SK-N-SH treated with all-trans-retinoic acid at 6 μM for 48 hours (cell line): Measurements from ENCODE around the gene ZFAND3.

Source experiments
- ARNTL ChIP-seq: fragments of 450-650 bp; formaldehyde crosslinking; IDR thresholded peaks from 2 replicates; pipeline ENCODE4 v1.5.0; 2020; ENCODE audit warnings: low read depth, mild to moderate bottlenecking, moderate library complexity, borderline replicate concordance
- GLIS3 ChIP-seq: fragments of 250-450 bp; sonication (Bioruptor Pico); IDR thresholded peaks from 2 replicates; pipeline ENCODE4 v1.5.0; 2020; ENCODE audit warnings: mild to moderate bottlenecking, moderate library complexity
- RARB ChIP-seq: fragments of 250-450 bp; sonication (Bioruptor Pico); IDR thresholded peaks from 2 replicates; pipeline ENCODE4 v1.8.0; 2021; ENCODE audit warnings: mild to moderate bottlenecking, moderate library complexity
- TF ChIP-seq, protein P1 (sequence below): fragments of 250-450 bp; sonication (Bioruptor Pico); IDR thresholded peaks from 2 replicates; pipeline ENCODE4 v1.5.1; 2020; ENCODE audit warnings: low read depth, mild to moderate bottlenecking, moderate library complexity
- TF ChIP-seq, protein P2 (sequence below): fragments of 250-450 bp; sonication (Bioruptor Pico); IDR thresholded peaks from 2 replicates; pipeline ENCODE4 v1.8.0; 2021; ENCODE audit warnings: low read depth, mild to moderate bottlenecking, moderate library complexity, borderline replicate concordance
- TF ChIP-seq, protein P3 (sequence below): fragments of 250-450 bp; sonication (Bioruptor Pico); IDR thresholded peaks from 2 replicates; pipeline ENCODE4 v1.5.0; 2020; ENCODE audit warnings: mild to moderate bottlenecking, moderate library complexity

DNA sequence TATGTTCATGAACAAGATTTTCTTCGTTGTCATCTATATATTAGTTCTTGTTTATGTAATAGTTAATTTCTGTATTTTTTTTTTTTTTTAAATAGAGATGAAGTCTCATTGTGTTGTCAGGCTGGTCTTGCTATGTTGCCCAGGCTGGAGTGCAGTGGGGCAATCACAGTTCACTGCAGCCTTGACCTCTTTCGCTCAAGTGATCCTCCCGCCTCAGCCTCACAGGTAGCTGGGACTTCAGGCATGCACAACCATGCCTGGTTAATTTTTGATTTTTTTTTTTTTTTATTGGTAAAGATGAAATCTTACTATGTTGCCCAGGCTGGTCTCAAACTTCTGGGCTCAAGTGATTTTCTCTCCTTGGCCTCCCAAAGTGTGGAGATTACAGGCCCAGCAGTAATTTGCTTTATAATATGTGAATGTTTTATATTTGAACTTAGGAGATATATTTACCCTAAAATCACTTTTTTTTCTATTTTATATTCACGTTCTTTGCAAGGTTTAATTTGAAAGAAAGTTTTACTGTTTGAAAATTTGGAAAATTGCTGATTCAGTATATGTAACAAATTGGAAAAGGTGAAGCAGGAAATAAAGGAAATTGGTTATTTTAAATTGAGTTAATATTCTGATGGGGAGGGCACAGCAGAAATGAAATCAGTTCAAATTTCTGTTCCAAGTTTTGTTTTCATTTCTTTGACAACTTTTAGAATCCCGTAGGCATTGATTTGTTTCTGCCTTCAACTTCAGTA lies 56.2 kb downstream of the ZFAND3 start:
- TF ChIP-seq RARB (CRISPR knock-in tag): no peak
- TF ChIP-seq, protein P1, sequence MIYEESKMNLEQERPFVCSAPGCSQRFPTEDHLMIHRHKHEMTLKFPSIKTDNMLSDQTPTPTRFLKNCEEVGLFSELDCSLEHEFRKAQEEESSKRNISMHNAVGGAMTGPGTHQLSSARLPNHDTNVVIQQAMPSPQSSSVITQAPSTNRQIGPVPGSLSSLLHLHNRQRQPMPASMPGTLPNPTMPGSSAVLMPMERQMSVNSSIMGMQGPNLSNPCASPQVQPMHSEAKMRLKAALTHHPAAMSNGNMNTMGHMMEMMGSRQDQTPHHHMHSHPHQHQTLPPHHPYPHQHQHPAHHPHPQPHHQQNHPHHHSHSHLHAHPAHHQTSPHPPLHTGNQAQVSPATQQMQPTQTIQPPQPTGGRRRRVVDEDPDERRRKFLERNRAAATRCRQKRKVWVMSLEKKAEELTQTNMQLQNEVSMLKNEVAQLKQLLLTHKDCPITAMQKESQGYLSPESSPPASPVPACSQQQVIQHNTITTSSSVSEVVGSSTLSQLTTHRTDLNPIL (CRISPR knock-in tag): no peak
- TF ChIP-seq, protein P2, sequence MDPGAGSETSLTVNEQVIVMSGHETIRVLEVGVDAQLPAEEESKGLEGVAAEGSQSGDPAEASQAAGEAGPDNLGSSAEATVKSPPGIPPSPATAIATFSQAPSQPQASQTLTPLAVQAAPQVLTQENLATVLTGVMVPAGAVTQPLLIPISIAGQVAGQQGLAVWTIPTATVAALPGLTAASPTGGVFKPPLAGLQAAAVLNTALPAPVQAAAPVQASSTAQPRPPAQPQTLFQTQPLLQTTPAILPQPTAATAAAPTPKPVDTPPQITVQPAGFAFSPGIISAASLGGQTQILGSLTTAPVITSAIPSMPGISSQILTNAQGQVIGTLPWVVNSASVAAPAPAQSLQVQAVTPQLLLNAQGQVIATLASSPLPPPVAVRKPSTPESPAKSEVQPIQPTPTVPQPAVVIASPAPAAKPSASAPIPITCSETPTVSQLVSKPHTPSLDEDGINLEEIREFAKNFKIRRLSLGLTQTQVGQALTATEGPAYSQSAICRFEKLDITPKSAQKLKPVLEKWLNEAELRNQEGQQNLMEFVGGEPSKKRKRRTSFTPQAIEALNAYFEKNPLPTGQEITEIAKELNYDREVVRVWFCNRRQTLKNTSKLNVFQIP (CRISPR knock-in tag): no peak
- TF ChIP-seq, protein P3, sequence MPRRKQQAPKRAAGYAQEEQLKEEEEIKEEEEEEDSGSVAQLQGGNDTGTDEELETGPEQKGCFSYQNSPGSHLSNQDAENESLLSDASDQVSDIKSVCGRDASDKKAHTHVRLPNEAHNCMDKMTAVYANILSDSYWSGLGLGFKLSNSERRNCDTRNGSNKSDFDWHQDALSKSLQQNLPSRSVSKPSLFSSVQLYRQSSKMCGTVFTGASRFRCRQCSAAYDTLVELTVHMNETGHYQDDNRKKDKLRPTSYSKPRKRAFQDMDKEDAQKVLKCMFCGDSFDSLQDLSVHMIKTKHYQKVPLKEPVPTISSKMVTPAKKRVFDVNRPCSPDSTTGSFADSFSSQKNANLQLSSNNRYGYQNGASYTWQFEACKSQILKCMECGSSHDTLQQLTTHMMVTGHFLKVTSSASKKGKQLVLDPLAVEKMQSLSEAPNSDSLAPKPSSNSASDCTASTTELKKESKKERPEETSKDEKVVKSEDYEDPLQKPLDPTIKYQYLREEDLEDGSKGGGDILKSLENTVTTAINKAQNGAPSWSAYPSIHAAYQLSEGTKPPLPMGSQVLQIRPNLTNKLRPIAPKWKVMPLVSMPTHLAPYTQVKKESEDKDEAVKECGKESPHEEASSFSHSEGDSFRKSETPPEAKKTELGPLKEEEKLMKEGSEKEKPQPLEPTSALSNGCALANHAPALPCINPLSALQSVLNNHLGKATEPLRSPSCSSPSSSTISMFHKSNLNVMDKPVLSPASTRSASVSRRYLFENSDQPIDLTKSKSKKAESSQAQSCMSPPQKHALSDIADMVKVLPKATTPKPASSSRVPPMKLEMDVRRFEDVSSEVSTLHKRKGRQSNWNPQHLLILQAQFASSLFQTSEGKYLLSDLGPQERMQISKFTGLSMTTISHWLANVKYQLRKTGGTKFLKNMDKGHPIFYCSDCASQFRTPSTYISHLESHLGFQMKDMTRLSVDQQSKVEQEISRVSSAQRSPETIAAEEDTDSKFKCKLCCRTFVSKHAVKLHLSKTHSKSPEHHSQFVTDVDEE (CRISPR knock-in tag): no peak
- TF ChIP-seq ARNTL (CRISPR knock-in tag): no peak
- no peak for TF ChIP-seq GLIS3 (CRISPR knock-in tag)
